ENCODE results near the gene GRIK3. TPM values are rescaled to one million over a fixed set of nuclear protein-coding genes. Genes with fewer than 3 reads are reported as not detected.
A peak's percentile ranks its signal among the peaks of the same experiment; 100 is the strongest.
"Not testable (repeated sequence)": the region's sequence is repeated elsewhere in the genome, so short reads cannot be mapped to it uniquely, and the experiment has no call there.

The GRIK3 gene
- 0.05 TPM in 1 of 2 replicates, not detected in the other for total RNA-seq (2014; rRNA removed; shearing (Covaris generic))
- polyA plus RNA-seq (2015; cell fraction: cytosol; rRNA removed): 0.05 TPM in 1 of 2 replicates, not detected in the other
- 0.04 TPM in 1 of 2 replicates, not detected in the other for polyA plus RNA-seq (2015; cell fraction: nucleus; rRNA removed)

- in situ Hi-C loops (cut with HindIII; ENCODE audit: low pct_unique_long_range_greater_than_20kb, low sequenced_read_pairs): no loop called here
- no peak for DNase-seq (ENCODE audit: low read depth, low spot score)
These were observed at the start of gene GRIK3 for GRCh38 chr1:37034121-37035013. Gene GRIK3 (minus strand): TSS chr1:37034515. CDS start chr1:37034108, 407 bp downstream.

GRCh38 chr1:37084013-37084412 is 49.7 kb upstream of the GRIK3 start:
- in situ Hi-C loops (cut with HindIII; ENCODE audit: low pct_unique_long_range_greater_than_20kb, low sequenced_read_pairs): no loop called here
- no peak for DNase-seq (ENCODE audit: low read depth, low spot score)

GRCh38 chr1:37083603-37084002 is 49.3 kb upstream of the GRIK3 start:
- DNase-seq (ENCODE audit: low read depth, low spot score): no peak
- in situ Hi-C loops (cut with HindIII; ENCODE audit: low pct_unique_long_range_greater_than_20kb, low sequenced_read_pairs): no loop called here

- DNase-seq (ENCODE audit: low read depth, low spot score); in situ Hi-C loops (cut with HindIII; ENCODE audit: low pct_unique_long_range_greater_than_20kb, low sequenced_read_pairs): not testable (repeated sequence)
These were observed 46.1 kb upstream of the GRIK3 start for GRCh38 chr1:37080296-37080986.

- DNase-seq (ENCODE audit: low read depth, low spot score): no peak
- in situ Hi-C loops (cut with HindIII; ENCODE audit: low pct_unique_long_range_greater_than_20kb, low sequenced_read_pairs): no loop called here
These were observed 44.6 kb upstream of the GRIK3 start for GRCh38 chr1:37078866-37079265.

- in situ Hi-C loops (cut with HindIII; ENCODE audit: low pct_unique_long_range_greater_than_20kb, low sequenced_read_pairs): no loop called here
- DNase-seq (ENCODE audit: low read depth, low spot score): no peak
These were observed 41.9 kb upstream of the GRIK3 start for GRCh38 chr1:37076168-37076567.

GRCh38 chr1:37073854-37074379 is 39.6 kb upstream of the GRIK3 start:
- in situ Hi-C loops (cut with HindIII; ENCODE audit: low pct_unique_long_range_greater_than_20kb, low sequenced_read_pairs): no loop called here
- DNase-seq (ENCODE audit: low read depth, low spot score): no peak

- DNase-seq (ENCODE audit: low read depth, low spot score): no peak
- in situ Hi-C loops (cut with HindIII; ENCODE audit: low pct_unique_long_range_greater_than_20kb, low sequenced_read_pairs): no loop called here
These were observed 39.0 kb upstream of the GRIK3 start for GRCh38 chr1:37073152-37073853.

GRCh38 chr1:37071829-37072228 is 37.5 kb upstream of the GRIK3 start:
- DNase-seq (ENCODE audit: low read depth, low spot score): peak; percentile 56
- in situ Hi-C loops (cut with HindIII; ENCODE audit: low pct_unique_long_range_greater_than_20kb, low sequenced_read_pairs): no loop called here

- no peak for DNase-seq (ENCODE audit: low read depth, low spot score)
- in situ Hi-C loops (cut with HindIII; ENCODE audit: low pct_unique_long_range_greater_than_20kb, low sequenced_read_pairs): no loop called here
These were observed 35.8 kb upstream of the GRIK3 start for GRCh38 chr1:37070126-37070525.

GRCh38 chr1:37069406-37069805 is 35.1 kb upstream of the GRIK3 start:
- in situ Hi-C loops (cut with HindIII; ENCODE audit: low pct_unique_long_range_greater_than_20kb, low sequenced_read_pairs): no loop called here
- no peak for DNase-seq (ENCODE audit: low read depth, low spot score)

GRCh38 chr1:37068897-37069296 is 34.6 kb upstream of the GRIK3 start:
- no peak for DNase-seq (ENCODE audit: low read depth, low spot score)
- in situ Hi-C loops (cut with HindIII; ENCODE audit: low pct_unique_long_range_greater_than_20kb, low sequenced_read_pairs): no loop called here

GRCh38 chr1:37068260-37068659 is 33.9 kb upstream of the GRIK3 start:
- no peak for DNase-seq (ENCODE audit: low read depth, low spot score)
- in situ Hi-C loops (cut with HindIII; ENCODE audit: low pct_unique_long_range_greater_than_20kb, low sequenced_read_pairs): no loop called here

GRCh38 chr1:37064039-37064438 is 29.7 kb upstream of the GRIK3 start:
- in situ Hi-C loops (cut with HindIII; ENCODE audit: low pct_unique_long_range_greater_than_20kb, low sequenced_read_pairs): no loop called here
- DNase-seq (ENCODE audit: low read depth, low spot score): no peak

GRCh38 chr1:37059346-37059745 is 25.0 kb upstream of the GRIK3 start:
- DNase-seq (ENCODE audit: low read depth, low spot score): no peak
- in situ Hi-C loops (cut with HindIII; ENCODE audit: low pct_unique_long_range_greater_than_20kb, low sequenced_read_pairs): no loop called here

- in situ Hi-C loops (cut with HindIII; ENCODE audit: low pct_unique_long_range_greater_than_20kb, low sequenced_read_pairs): no loop called here
- no peak for DNase-seq (ENCODE audit: low read depth, low spot score)
These were observed 24.2 kb upstream of the GRIK3 start for GRCh38 chr1:37058424-37058988.

- no peak for DNase-seq (ENCODE audit: low read depth, low spot score)
- in situ Hi-C loops (cut with HindIII; ENCODE audit: low pct_unique_long_range_greater_than_20kb, low sequenced_read_pairs): no loop called here
These were observed 22.0 kb upstream of the GRIK3 start for GRCh38 chr1:37056325-37056724.
